Measurements from ENCODE around the gene TPBGL.
A peak's percentile ranks its signal among the peaks of the same experiment; 100 is the strongest.

DNA sequence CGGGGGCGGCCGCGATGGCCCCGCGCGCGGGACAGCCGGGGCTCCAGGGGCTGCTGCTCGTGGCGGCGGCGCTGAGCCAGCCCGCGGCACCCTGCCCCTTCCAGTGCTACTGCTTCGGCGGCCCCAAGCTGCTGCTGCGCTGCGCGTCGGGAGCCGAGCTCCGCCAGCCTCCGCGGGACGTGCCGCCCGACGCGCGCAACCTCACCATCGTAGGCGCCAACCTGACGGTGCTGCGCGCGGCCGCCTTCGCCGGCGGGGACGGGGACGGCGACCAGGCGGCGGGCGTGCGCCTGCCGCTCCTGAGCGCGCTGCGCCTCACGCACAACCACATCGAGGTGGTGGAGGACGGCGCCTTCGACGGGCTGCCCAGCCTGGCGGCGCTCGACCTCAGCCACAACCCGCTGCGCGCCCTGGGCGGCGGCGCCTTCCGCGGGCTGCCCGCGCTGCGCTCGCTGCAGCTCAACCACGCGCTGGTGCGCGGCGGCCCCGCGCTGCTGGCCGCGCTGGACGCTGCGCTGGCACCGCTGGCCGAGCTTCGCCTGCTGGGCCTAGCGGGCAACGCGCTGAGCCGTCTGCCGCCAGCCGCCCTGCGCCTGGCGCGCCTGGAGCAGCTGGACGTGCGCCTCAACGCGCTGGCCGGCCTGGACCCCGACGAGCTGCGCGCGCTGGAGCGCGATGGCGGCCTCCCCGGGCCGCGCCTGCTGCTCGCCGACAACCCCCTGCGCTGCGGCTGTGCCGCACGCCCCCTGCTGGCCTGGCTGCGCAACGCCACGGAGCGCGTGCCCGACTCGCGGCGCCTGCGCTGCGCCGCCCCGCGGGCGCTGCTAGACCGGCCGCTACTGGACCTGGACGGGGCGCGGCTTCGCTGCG is 697 bp downstream of the TPBGL start:
- peak in 1 of 3 donors; percentile 95 for TF ChIP-seq CTCF (IDR thresholded peaks at IDR 0.05)
- no peak for TF ChIP-seq POLR2A (IDR thresholded peaks at IDR 0.05)
